ENCODE measurements around the gene GCAT.

GCAT gene

GRCh38 chr22:37809672-37810333 is 2.1 kb downstream of the GCAT start:
- H3K27ac ChIP-seq = no peak overlapping the region
- in situ Hi-C loops (cut with HindIII; ENCODE audit: low pct_ligation_motif_present, low sequenced_read_pairs) = no loop called here
- peaks cover 5% of the 10 kb centered on the region for H3K36me3 ChIP-seq (replicated peaks)
- no peak for TF ChIP-seq CTCF (IDR thresholded peaks at IDR 0.05; ENCODE audit: low read depth, low read length, missing control alignments)
- H3K4me3 ChIP-seq (ENCODE audit: low read depth, low read length) = no peak overlapping the region
- no peak for DNase-seq
- H3K27me3 ChIP-seq (replicated peaks) = no peaks in the 10 kb centered on the region

DNA sequence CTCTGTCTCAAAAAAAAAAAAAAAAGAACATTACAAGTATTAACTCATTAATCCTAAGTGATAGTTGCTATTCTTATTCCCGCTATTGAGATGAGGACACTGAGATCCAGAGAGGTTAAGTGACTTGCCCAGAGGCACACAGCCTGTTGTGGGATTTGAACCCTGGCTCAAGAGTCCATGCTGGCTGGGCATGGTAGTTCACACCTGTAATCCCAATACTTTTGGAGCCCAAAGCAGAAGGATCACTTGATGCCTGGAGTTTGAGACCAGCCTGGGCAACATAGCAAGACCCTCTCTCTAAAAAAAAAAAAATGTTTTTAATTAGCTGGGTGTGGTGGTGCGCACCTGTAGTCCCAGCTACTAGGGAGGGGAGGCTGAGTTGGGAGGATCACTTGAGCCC is 4.1 kb downstream of the GCAT start:
- Histone ChIP-seq H3K36me3 (replicated peaks) (peaks cover 7% of the 10 kb centered on the region), H3K4me3 (ENCODE audit: low read depth, low read length) (no peak overlapping the region), H3K27ac (no peak overlapping the region), H3K27me3 (replicated peaks) (no peaks in the 10 kb centered on the region)
- DNase-seq = no peak
- in situ Hi-C loops (cut with HindIII; ENCODE audit: low pct_ligation_motif_present, low sequenced_read_pairs) = no loop called here
- no peak for TF ChIP-seq CTCF (IDR thresholded peaks at IDR 0.05; ENCODE audit: low read depth, low read length, missing control alignments)

GRCh38 chr22:37812869-37813678 is 5.3 kb downstream of the GCAT start:
- no peak for DNase-seq
- no peak overlapping the region for H3K27ac ChIP-seq
- TF ChIP-seq CTCF (IDR thresholded peaks at IDR 0.05; ENCODE audit: low read depth, low read length, missing control alignments) = no peak
- H3K36me3 ChIP-seq (replicated peaks) = peaks cover 7% of the 10 kb centered on the region
- H3K27me3 ChIP-seq (replicated peaks) = no peaks in the 10 kb centered on the region
- in situ Hi-C loops (cut with HindIII; ENCODE audit: low pct_ligation_motif_present, low sequenced_read_pairs) = no loop called here
- no peak overlapping the region for H3K4me3 ChIP-seq (ENCODE audit: low read depth, low read length)

GRCh38 chr22:37815593-37815992 is 7.9 kb downstream of the GCAT start:
- no peaks in the 10 kb centered on the region for H3K27me3 ChIP-seq (replicated peaks)
- H3K4me3 ChIP-seq (ENCODE audit: low read depth, low read length) = no peak overlapping the region
- no peak for TF ChIP-seq CTCF (IDR thresholded peaks at IDR 0.05; ENCODE audit: low read depth, low read length, missing control alignments)
- H3K27ac ChIP-seq = no peak overlapping the region
- peaks cover 7% of the 10 kb centered on the region for H3K36me3 ChIP-seq (replicated peaks)
- in situ Hi-C loops (cut with HindIII; ENCODE audit: low pct_ligation_motif_present, low sequenced_read_pairs) = no loop called here
- no peak for DNase-seq

DNA sequence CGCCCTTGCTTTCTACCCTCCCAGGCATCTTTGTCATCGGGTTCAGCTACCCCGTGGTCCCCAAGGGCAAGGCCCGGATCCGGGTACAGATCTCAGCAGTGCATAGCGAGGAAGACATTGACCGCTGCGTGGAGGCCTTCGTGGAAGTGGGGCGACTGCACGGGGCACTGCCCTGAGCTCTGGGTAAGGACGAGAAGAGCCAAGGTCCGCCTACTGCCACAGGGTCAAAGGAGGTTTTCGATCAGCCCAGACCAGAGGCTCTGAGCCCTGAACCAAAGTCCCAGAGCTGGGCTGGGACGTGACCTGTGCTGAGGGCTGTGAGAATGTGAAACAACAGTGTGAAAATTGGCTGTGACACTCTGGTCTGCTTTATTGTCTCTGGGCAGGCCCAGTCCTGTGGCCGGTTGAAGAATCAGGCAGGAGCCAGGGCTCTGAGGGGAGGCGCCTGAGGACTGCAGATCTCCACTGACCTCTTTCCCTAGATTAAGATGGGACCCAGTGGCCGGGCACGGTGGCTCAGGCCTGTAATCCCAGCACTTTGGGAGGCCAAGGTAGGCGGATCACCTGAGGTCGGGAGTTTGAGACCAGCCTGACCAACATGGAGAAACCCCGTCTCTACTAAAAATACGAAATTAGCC is 8.9 kb downstream of the GCAT start:
- in situ Hi-C loops (cut with HindIII; ENCODE audit: low pct_ligation_motif_present, low sequenced_read_pairs) = no loop called here
- no peak for TF ChIP-seq CTCF (IDR thresholded peaks at IDR 0.05; ENCODE audit: low read depth, low read length, missing control alignments)

More for the DNA sequence above, 8.9 kb downstream of the GCAT start:
- Histone ChIP-seq H3K27ac (no peak overlapping the region), H3K36me3 (replicated peaks) (peaks cover 7% of the 10 kb centered on the region), H3K4me3 (ENCODE audit: low read depth, low read length) (no peak overlapping the region), H3K27me3 (replicated peaks) (no peaks in the 10 kb centered on the region)
- DNase-seq = no peak

Data from brain microvascular endothelial cell (primary cell).